HG02938 (cell line): ENCODE data around the gene KRT36.

ENCODE experiments used
- ATAC-seq: cut with Tn5 transposase; IDR thresholded peaks from one replicate; pipeline ENCODE4 v1.9.1; 2021; ENCODE audit warnings: mild to moderate bottlenecking, moderate library complexity; ENCODE audit not compliant: unreplicated experiment

The KRT36 gene

DNA sequence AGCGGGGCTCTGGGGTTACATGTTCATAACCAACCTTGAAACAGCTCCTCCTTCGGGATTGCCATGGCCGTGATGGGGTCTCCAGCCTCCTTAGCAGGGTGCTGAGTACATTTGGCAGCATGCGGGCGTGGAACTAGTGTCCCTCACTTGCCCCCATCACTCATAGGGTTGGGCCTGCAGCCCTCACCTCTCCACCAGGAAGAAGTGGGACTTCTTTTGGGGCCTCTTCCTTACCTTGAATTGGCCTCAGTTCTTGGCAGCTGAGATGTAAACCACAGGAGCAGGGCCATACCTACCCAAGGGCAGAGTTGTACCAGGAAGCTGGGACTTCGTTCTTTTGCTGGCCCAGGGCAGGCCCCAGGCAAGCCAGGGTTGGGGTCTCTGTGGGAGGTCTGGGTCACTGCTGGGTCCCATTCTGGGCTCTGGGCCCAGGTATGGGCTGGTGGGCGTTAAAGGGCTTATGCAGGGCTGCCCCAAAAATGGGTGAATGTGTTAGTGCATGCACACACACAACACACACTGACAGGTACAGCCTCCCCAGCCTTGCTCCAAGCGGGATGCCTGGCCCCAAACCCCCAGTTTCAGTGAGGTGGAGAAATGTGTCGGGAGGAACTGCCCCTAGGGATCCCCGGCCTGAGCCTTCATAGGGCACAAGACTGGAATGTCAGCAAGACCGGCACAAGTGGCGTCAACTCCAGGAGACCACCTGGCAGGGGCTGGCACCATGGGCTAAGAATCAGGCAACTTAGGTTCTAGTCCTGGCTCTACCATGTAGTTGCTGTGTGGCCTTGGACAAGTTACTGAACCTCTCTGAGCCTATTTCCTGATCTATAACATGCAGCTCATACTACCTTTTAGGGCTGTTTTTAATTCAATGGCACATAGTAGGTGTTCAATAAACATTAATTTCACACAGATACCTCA, 32.9 kb upstream of the KRT36 start:
- ATAC-seq: no peak

DNA sequence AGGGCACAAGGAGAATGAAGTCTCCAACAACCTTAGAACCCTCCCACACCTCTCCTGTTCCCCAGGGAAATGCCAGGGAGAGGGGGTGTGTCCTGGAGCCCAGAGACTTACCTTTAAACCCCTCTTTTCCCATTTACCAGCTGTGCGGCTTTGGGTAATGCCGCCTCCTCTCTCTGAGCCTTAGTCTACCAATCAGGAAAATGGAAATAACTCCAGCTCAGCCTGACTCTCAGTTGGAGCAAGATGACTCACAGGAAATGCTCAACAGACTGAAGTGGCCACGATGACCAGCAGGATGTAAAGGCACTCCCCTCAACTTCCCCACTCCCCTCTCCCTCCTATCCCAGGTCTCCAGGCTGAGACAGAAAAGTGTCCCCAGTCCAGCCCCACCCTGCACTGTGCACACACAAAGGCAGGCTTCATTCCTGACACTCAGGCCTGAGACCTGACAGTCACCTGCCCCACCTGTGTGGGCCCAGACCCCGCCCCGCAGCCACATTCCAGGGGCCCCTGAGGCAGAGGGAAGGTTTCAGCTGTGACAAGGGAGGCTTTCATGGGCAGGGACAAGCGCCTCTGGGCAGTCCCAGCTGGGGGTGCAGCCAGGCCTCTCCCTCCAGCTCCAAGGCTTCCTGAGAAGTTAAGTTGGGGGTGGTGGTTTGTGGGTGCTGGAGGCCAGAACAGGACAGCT, 32.0 kb upstream of the KRT36 start:
- no peak for ATAC-seq

DNA sequence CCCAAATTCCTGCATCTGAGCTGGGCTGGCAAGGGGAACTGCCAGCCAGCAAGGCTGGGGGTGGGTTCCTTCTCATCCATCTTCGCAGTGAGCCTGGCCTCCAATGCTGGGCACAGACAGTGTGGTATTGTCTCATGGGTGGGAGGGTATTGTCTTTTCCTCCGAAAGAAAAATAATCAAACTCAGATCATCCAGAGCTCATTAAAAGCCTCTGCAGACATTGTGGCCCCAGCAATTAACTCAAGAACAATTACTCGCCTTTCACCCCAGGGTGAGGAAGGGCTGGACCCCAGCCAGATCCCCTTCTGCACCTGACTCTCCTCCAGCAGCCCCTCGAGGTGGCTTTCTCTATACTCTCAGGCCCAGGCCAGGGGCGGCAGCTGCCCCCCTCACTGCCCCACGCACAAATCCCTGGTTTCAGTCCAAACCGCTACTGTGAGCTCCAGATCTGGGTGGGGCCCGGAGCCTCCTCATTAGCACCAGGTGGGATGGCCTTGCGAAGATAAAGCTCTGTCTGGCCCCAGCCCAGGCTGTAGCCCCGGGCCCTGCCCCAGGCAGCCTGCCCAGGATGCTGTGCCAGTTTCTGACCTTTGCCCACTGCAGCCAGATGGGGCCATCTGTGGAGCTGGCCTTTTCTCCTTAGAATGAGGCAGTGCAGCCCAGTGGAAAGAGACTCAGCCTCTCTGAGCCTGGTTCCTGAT, 31.3 kb upstream of the KRT36 start:
- ATAC-seq: no peak

DNA sequence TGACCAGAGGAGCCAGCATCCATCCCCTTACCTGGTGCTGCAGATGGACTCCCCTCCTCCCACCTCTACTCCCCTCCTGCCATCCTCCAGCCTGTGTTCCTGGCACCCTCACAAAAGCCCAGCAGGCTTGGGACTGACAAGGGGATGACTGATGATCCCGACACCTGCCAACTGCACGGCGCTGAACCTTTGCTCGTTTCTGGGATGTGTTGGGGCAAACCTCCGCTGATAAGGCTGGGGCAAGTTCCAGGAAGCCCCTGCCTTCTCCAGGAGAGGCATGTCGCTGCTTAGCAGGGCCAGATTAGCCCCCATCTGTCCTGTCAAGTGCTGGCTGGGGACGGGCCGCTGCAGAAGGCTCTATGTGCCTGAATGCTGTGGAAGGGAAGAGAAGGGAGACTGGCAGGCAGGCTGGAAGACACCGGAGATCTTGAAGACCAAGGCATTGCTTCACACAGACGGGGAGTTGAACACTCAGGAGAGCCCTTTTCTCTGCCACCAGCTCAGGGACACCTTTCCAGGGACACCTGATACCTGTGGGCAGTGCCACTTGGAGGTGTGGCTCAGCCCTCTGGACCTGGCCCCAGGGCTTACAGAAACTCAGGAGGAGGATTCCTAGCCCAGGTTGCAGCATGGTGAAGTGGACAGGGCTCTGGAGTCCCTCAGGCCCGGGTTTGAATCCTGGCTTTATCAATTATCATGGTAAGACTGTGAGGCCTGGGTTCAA, 30.0 kb upstream of the KRT36 start:
- ATAC-seq: no peak

DNA sequence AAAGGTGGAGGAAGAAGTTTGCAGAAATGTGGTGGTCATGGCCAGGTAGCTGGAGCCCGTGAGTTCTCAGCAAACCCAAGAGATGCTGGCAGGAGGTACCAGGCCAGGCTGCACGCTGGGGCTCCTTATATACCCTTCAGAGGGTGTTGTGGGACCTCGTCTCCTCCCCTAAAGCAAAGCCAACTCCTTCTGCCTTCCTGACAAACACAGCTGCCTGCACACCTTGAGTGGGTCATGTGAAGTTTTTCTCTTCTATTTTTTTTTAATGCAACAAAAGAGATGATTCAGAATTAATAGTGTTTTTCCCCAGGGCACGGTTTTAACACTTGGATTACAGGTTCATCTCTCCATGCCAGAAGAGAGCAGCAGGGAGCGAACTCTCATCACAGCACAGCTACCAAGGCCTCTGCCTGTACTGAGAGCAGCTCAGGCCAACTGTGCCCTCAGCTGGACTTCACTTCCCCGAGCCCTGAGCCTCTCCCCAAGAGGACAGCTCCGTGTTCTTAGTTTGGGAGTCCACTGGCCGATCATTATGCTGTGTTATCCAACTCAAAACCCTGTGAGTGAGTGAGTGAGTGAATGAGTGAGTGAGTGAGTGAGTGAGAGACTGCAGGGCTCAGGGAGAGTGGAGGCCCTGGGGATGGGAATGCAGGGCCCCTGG, 29.2 kb upstream of the KRT36 start, which contains the start of gene KRT15:
Gene KRT15 (minus strand): TSS at position 102 of the 661 bp plus-strand sequence. CDS start 63 bp downstream, at position 39.
- ATAC-seq: no peak

DNA sequence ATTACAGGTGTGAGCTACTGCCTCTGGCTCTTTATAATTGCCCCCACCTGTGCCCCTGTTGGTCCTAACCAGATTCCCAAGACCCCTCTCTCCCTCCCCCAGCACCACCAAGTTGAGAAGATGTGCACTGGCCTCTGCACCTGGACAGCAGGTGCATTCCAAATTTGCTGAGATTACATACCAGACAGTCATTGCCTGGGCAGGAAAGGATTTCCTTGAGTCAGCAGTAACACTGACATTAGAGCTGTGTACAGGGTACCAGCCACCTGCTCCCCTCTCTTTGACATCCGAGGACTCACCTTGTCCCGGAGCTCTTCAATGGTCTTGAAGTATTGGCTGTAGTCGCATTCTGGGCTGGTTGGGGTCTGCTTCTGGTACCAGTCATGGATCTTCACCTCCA, 28.3 kb upstream of the KRT36 start:
- ATAC-seq: no peak

DNA sequence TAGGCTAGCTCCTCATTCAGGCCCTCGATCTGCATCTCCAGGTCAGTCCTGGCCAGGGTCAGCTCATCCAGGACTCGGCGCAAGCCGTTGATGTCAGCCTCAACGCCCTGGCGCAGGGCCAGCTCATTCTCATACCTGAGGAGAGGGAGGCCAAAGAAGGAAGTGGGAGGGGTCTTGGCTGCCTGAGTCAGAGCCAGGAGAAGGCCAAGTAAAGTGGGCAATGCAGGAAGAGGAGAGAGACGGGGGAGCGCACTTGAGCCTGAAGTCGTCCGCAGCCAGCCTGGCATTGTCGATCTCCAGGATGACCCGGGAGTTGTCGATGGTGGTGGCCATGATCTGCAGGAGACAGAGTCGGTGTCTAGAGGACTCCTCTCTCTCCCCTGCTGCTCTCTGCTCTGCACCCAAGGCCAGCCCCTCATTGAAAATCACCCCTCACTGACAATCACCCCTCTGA, 27.1 kb upstream of the KRT36 start:
- no peak for ATAC-seq

DNA sequence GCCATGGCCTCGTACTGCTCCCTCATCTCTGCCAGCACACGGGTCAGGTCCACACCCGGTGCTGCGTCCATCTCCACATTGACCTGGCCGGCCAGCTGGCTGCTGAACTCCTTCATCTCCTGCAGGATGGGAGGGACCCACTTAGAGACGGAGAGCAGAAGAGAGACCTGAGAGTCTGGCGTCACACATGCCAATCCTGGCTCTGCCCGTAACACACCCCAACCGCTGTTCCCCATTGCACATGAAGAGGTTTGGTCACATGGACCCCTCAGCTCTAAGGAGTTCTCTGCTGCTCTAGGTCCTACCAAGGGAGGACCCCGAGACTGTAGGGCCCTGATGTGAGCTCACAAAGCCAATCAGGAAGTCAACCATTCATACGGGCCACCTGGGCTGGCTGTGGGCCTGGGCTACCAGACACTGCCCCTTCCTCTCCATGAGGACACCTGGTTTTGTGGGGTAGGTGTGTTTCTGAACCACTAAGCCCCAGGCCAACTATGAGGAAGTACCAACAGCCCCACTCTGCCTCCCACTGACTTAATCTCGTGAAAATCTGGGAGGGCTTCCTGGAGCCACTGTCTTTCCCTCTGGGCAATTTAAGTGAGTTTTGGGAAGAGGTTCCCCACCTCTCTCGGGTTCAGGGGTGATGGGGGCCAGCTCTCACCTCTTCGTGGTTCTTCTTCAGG, 26.6 kb upstream of the KRT36 start:
- no peak for ATAC-seq

DNA sequence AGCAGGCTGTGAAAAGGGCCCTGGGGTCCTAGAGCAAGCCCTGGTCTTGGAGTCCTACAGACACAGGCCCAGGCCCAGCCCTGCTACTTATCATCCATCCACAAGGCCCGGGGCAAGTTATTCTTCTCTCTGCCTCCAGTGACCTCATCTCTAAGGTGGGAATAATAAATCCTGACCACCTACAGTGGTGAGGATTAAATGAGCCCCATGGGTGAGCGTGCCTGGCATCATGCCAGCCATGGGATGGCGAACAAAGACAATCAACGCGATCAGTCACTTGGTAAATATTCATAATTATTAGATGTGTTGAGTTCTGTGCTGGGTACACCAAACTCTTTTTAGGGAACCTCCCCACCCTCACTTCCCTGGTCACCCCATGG, 23.4 kb upstream of the KRT36 start:
- no peak for ATAC-seq

DNA sequence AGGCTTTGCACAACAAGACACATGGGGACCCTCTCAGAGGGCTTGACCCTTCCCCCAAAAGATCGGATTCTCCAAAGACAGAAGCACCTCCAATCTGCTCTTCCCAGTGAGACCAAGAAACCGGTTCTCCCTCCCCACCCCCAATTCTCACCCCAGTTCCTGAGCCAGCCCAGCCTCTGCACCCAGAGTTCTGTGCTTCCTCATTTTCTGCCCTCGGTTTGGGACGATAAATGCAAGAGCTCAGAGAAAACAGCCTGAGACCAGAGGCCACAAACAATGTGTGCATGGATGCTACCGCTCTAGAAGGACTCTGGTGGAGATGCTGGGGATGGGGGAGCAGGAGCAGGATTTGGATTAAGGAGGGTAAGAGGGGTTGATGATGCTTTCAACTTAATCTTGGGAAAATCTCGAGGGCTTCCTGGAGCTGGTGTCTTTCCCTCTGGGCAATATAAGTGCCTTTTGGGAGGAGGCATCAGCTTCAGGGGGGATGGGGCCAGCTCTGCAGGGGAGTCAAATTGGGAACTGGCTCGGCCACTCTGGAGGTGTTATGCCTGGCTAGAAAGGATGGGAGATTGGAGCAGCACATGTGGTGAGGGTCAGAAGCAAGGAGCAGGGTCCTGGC, 22.9 kb upstream of the KRT36 start:
- ATAC-seq: no peak

DNA sequence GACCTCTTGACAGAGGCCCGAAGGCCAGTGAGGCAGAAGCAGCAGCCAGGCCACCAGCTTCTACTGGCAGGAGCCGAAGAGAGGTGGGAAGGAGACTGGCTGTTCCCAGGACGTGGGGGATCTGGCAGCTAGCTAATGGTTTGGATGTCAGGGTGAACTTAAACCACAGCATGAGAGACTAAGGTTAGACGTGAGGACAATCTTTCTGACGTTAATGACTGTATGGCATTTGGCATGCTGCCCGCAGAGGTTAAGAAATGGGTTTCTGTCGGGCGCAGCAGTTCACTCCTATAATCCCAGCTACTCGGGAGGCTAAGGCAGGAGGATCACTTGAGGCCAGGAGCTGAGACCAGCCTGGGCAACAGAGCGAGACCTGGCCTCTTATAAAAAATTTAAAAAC, 22.0 kb upstream of the KRT36 start:
- ATAC-seq: no peak

DNA sequence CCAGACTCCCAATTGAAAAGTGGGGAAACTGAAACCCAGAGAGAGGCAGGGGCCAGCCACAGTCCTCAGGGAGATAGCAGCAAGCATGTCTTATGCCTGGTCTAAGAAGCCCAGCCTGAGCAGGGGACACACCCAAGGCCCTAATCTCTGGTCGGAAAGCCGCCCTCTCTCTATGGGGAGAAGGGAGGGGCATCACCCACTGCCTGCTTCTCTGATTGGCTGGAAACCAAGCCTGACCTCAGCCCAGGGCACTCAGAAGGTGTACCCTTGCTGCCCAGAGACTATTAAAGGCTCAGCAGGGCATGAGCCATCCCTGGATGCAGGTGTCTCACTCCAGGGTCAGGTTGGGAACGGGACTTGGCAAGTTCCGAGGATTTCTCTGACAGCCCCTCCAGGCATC, 21.4 kb upstream of the KRT36 start:
- ATAC-seq: no peak

DNA sequence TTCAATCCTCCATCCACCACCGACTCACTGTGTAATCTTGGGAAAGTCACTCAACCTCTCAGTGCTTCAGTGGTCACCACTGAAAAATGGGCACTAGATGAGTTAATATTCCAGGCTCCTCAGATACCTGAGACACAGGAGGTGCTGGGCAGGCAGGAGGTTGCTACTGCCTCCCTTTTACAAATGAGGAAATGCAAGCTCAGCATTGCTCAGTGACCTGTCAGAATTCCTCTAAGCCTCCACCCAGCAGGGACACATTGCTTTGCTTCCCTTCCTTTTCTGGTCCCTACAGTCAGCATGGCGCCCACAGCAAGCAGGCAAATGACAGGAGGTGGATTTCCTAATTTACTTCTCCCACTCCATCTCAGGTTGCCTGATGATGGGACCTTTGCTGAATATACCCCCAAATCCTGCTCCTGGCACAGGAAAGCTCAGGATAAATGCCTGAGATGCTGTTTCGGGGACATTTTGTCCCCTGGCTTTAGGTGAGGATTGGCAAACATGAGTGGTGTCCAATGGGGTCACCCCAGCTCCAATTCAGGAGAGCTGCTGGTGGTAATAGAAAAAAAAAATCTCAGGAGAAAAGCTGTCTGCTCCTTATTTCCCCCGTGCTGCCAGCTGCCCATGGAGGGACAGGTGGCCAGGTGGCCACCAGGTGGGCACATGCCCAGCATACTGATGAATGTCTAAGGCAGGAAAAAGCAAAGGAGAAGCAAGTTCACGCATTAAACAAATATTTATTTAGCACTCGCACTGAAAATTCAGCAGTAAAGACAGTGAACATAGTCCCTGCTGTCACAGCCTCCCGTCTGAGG, 20.7 kb upstream of the KRT36 start:
- ATAC-seq: no peak

DNA sequence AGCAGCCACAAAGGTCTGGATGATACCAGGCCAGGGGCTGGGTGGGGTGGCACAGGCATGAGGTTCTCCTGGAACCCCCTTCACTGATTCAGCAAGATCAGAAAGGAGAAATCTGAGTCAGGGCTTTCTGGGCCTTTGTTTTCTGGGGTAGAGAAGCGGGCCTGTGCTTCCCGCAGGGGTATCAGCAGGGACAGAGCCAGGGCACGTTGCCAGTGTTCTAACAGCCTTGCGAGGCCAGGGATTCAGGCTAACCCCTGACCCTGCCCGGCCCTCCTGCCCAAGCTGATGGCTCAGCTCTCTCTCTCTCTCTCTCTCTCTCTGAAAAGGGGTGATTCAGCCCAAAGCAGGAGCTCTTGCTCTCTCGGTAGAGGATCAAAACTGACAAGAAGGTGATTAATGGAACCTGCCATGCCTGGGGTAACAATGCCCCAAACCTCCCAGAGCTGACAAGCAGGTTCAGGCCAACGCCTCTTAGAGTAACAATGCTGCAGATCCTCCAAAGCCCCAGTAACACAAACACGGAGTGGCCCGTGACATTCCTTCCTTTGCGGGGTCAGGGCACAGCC, 17.7 kb upstream of the KRT36 start:
- no peak for ATAC-seq

DNA sequence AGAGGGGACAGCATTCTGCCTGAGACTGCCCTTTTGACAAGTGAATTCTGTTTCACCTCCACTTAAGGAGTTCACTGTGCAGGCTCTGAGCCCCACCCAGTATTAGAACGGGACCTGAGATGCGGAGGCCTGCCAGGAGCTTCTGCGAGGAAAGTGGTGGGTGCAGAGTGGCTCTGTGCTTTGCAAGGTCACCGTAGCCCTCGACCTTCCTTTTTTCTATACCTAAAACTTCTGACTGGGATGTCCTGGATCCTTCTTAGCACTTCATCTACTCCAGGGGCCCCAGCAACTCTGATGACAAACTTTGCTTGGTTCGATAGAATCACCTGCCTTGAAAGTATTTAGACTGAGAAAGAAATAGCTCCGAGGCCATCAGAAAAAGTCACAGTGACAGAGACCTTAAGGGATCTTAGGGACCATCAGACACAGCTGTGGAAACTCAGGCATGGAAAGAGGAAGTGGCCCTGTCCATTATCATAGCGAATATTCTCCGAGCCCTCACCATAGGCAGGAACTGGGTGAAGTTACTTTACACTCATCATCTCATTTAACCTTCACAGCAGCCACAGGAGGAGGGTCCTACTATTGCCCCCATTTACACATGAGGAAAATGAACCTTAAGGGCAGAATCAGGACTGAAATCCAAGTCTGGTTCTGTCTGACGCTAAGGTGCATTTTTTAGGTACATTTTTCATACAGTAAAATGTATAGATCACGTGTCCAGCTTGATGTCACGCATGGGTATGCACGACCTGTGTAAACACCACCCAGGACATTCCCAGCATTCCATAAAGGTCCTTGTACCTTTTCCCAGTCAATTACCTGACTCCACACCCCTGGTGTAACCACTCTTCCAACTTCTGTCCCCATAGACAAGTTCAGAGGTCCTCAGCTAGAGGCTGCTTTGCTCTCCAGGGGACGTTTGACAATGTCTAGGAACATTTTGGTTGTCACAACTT, 16.4 kb upstream of the KRT36 start:
- ATAC-seq: no peak

DNA sequence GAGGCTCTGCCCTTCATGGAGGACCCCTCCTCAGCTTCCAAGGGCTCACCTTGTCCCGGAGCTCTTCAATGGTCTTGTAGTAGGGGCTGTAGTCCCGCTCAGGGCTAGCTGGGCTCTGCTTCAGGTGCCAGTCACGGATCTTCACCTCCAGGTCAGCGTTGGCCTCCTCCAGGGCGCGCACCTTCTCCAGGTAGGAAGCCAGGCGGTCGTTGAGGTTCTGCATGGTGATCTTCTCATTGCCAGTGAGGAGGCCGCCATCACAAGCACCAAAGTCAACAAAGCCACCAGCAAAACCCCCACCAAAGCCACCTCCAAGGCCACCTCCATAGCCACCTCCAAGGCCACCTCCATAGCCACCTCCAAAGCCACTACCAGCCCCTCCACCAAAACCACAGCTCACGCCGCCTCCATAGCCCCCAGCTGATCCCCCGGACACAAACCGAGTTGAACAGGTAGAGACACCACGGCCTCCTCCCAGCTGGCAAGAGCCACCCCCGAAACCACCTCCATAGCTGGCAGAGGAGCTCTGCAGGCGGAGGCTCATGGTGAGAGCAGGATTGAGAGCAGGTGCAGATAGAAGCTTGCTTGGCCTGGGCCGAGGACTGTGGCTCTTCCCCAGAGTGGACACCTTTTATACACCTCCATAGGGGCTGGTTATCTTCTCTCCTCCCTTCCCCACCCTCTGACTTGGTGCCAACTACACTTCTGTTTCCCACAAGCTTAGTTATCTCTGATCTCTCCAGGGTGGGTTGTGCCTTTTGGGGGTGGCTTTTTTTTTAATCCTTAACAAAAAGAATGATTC, 15.5 kb upstream of the KRT36 start, which contains the start of gene KRT13:
Gene KRT13 (minus strand): TSS at position 606 of the 802 bp plus-strand sequence. CDS start 62 bp downstream, at position 544.
- ATAC-seq: no peak
